OCI-LY7 (cell line): ENCODE results near the gene CHD9.

Experiments
- EZH2phosphoT487 ChIP-seq: fragments of 200-600 bp; sonication (generic); IDR thresholded peaks from 2 replicates; pipeline ENCODE4 v1.6.1; 2018; ENCODE audit warnings: low read depth, borderline replicate concordance, mild to moderate bottlenecking, mixed run types, antibody characterized with exemption, low read length, moderate library complexity, mixed read lengths
- TF ChIP-seq, protein P1 (sequence below): fragments of 200-600 bp; sonication (generic); conservative IDR thresholded peaks from 2 replicates; pipeline ENCODE4 v1.5.1; 2014; ENCODE audit warnings: mild to moderate bottlenecking, antibody characterized with exemption, low read length, moderate library complexity, mixed read lengths

DNA sequence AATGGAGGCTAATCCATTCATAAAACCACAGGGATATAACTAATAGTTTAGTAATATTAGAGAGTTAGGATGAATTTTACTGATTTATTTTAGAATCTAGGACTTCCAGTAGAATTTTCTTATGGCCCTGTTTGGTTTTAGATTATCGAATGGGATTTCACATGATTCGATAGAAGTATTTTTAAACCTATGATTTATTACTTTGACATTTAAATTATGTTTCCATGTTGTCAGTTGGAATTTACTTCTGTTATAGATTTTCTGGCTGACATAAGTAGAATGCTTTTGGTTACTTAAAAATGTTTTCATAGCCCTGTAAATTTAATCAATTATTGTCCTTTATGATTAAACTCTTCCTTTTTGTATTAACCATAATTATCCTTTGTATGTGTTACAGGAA lies 158.8 kb downstream of the CHD9 start:
- TF ChIP-seq, protein P1, sequence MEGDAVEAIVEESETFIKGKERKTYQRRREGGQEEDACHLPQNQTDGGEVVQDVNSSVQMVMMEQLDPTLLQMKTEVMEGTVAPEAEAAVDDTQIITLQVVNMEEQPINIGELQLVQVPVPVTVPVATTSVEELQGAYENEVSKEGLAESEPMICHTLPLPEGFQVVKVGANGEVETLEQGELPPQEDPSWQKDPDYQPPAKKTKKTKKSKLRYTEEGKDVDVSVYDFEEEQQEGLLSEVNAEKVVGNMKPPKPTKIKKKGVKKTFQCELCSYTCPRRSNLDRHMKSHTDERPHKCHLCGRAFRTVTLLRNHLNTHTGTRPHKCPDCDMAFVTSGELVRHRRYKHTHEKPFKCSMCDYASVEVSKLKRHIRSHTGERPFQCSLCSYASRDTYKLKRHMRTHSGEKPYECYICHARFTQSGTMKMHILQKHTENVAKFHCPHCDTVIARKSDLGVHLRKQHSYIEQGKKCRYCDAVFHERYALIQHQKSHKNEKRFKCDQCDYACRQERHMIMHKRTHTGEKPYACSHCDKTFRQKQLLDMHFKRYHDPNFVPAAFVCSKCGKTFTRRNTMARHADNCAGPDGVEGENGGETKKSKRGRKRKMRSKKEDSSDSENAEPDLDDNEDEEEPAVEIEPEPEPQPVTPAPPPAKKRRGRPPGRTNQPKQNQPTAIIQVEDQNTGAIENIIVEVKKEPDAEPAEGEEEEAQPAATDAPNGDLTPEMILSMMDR, result no peak
- no peak for TF ChIP-seq EZH2phosphoT487
